Hematopoietic multipotent progenitor cell treated with erythropoietin and hydrocortisone succinate and interleukin-3 and kit ligand, for 6 days (in vitro differentiated cells): ENCODE results near the gene OGDH.

Source experiments
- DNase-seq: peaks from one replicate; pipeline ENCODE4 v3.0.0-alpha.2; 2015

The OGDH gene

DNA sequence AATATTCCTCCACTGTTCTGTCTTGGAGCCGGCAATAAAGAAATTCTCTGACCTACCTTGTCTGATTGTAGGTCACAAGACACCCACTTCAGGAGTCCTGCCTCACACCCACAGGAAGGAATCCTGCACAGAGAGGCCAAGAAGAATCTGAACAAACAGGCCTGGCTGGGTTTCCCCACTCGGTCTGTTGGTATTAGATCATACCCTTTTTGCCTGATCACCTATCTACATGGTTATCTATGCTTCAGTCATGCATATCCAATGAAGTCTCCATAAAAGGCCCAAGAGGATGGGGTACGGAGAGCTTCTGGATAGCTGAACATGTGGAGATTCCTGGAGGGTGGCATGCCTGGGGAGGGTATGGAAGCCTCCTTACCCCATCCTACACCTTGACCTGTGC is 12.3 kb downstream of the OGDH start:
- no peak for DNase-seq

DNA sequence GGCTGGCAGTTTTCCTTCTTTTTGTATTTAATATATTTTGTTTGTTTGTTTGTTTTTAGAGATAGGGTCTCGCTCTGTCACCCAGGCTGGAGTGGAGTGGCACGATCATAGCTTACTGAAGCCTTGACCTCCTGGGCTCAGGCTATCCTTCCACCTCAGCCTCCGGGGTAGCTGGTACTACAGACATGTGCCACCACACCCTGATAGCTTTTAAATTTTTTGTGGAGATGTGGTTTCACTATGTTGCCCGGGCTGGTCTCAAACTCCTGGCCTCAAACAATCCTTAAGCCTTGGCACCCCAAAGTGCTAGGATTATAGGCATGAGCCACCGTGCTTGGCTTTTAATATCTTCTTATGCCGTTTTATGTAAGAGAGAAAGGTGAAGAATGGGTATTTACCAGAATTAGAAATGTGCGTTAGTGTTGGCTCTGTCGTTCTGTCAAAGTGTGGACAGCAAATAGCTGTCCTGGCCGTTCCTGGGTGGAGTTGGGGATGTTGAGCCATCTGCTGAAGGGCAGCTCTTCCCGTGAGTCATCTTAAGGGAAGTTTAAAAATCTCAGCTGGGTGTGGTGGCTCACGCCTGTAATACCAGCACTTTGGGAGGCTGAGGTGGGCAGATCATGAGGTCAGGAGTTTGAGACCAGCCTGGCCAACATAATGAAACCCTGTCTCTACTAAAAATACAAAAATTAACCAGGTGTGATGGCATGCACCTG is 14.8 kb downstream of the OGDH start:
- no peak for DNase-seq

DNA sequence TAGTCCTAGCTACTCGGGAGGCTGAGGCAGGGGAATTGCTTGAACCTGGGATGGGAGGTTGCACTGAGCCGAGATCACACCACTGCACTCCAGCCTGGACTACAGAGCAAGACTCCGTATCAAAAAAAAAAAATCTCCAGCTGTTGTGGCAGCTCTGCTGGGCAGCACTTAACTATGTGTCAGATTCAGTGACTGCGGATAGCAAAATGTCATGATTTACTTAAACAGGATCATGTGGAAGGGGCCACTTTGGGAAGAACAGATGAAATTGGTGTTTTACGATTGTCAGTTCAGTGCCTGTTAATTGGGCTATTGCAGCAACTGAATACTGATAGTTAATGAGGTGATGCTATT is 15.3 kb downstream of the OGDH start:
- DNase-seq: no peak

DNA sequence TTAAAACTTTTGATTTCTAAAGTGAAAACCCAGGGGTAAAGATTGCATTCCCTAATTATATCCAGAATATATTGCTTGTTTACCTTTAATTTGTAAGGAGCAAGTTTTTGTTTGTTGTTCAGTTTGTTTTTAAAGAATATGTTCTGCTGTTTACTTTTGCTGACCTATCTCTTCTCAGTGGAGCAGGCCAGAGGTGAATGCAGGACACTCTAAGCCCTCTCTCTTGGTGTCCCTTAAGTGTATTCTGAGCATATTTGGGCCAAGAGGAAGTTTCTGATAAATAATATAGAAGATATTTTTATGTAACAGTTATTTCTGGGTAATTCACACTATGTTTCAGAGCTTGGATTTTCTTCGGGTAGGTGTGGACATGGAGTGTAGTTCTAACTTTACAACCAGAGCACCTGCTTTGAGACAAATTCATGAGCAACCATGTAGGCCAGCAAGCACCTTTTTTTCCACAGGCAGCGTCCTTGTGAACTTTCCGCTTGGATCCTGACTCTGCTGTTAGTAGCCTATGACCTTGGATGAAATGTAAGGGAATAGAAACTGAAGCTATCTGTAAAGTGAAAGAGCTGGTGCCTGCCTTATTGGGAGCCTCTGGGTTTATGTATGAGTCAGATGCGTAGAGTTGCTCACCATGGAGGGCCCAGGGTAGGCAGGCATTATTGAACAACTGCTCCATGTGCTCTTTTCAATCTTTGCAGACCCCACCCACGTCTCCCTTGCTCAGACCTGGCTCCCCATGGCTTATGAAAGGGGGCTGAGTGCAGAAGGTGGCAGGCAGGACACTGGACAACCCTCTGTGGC is 16.1 kb downstream of the OGDH start:
- DNase-seq: no peak

DNA sequence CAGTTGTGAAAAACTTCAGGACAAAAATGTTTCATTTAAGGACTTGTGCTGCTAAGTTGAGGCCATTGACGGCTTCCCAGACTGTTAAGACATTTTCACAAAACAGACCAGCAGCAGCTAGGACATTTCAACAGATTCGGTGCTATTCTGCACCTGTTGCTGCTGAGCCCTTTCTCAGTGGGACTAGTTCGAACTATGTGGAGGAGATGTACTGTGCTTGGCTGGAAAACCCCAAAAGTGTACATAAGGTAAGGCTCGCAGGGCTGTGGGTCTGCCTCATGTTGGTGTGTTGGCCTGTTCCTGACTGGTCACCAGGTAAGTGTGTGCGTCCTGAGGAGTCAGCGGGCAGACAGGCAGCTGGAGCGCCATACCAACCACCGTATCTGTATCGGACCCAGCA is 17.9 kb downstream of the OGDH start:
- DNase-seq: no peak

DNA sequence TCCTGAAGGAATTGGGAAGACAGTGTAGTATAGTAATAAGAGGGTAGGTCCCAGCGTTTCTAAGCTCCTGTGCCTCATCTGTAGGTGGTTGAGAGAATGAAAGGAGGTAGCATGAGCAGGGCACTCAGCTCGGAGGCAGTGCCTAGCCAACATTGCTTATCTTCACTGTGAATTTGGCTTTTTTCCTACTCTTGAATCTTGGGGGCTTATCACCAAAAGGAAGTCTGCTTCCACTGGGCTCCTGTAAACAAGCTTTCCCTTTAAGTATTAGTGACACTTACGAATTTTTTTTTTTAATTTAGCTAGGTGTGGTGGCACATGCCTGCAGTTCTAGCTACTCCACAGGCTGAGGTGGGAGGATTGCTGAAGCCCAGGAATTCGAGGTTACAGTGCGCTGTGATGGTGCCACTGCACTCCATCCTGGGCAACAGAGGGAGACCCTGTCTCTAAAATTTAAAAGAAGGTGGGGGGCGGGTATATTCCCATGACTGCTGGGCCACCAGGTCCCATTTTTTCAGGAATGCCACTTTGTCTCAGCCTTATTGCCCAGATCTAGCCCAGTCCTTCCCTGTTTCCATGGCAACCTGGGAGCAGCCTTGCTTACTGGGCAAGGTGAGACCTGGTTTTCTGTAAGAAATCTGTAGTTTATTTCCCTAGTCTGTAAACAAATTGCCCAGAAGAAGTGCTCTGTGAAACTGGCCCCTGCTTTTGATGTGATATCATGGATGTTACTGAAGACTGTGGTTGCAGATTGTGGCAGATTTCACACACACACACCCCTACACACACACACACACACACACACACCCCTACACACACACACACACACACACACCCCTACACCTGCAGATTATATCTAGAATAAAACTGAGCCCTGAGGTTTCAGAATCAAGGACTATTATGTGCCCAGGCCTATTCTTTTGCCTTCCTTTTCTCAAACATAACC is 19.4 kb downstream of the OGDH start:
- peak; percentile 85 for DNase-seq

DNA sequence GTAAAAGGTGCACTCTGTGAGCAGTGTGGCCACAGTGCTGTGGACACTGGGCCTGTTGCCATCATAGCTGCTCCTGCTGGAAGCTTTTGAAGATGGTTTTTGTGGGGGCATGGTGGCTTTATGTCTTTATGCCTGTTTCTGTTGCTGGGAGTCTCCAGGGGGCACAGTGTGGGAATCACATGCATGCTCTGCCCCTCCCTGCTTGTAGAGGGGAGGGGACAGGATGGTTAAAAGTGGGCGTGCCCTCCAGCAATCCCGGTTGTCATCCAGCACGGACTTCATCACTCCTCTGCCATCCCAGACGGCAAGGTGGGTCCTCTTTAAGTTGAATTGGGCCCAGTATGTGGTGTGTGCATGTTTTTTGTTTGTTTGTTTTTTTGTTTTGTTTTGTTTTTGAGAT is 20.2 kb downstream of the OGDH start:
- no peak for DNase-seq

DNA sequence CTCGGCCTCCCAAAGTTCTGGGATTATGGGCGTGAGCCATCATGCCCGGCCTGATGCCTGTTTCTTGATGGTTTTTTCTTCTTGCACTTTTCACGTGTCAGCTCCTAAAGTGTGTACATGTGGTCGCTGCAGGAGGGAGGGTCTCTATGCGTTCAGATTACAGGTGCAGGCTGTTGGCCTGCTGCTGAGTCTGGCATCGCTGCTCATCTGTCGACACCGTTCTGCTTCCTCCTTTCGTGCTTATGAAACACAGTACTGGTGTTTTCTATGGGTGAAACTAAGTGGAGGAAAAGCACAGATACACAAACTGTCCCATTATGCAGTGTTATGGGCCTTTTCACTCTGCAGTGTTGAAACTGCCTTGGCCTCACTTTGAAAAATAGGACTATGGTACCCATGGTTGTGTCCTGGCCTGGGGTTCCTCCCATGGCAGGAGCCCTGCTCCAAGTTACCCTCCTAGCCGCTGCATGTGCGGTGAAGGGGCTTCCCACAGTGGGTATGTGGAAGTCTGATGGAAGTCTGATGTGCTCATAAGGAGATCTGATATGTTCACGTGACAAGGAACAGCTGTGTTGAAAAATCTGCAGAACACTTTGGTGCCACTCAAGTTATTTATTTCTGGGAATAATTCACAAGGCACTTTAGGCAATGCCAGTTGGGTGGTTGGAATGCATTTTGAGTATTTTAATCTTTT is 23.5 kb downstream of the OGDH start:
- peak; percentile 41 for DNase-seq

DNA sequence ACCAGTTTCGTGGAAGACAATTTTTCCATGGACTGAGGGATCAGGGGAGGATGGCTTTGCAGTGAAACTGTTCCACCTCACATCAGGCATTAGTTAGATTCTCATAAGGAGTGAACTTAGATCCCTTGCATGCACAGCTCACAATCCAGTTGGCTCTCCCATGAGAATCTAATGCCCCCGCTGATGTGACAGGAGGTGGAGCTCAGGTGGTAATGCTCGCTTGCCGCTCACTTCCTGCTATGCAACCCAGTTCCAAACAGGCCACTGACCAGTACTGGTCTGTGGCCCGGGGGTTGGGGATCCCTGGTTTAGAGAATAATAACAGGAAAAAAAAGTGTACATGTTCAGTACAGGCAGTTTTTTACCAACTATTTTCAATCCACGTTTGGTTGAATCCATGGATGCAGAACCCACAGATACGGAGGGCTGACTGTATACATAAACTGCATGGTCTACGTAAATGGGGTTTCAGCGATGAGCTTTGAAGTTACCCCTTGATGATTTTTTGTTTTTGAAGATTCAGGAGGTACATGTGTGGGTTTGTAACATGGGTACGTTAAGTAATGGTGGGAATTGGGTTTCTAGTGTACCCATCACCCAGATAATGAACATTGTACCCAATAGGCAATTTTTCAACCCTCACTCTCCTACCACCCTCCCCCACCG is 24.5 kb downstream of the OGDH start:
- no peak for DNase-seq

DNA sequence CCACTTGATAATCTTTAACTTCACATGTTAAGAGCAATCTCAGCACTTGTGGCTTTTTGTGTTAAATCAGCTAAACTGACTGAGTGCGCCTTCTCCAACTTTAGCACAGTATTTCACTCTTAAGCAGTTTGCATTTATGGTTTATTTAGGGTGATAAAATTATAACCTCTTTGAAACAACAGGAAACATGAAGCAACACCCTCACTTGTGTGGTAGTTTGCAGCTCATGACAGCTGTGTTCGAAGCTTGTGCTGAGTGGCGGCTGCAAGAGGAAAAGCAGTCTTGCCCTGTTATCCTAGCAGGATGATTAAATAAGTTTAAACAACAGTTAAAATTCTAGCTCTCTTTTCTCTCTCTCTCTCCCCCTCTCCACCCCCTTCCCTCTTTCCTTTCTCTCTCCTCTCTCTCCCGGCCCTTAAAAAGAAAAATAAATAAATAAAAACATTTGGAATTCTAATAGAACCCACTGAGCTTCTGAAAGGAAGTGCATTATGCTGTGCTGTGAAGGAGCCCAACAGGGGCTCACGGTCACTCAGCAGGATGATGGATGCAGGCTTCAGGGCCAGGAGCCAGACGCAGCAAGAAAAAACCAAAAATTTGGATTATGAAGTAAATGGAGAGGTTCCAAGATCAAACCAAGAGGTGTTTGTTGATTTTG is 25.2 kb downstream of the OGDH start:
- peak; percentile 54 for DNase-seq

DNA sequence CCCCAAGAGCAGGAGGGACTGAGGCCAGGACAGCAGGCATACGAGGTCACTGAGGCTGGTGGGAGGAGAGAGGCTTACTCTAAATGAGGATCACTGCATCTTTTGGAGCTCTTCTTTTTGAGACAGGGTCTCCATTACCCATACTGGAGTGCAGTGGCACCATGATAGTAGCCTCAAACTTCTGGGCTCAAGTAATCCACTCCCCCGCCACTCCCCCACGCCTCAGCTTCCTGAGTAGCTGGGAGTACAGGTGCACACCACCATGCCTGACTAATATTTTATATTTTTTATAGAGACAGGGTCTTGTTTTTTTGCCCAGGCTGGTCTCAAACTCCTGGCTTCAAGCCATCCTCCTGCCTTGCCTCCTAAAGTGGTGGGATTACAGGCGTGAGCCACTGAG is 25.8 kb downstream of the OGDH start:
- no peak for DNase-seq

DNA sequence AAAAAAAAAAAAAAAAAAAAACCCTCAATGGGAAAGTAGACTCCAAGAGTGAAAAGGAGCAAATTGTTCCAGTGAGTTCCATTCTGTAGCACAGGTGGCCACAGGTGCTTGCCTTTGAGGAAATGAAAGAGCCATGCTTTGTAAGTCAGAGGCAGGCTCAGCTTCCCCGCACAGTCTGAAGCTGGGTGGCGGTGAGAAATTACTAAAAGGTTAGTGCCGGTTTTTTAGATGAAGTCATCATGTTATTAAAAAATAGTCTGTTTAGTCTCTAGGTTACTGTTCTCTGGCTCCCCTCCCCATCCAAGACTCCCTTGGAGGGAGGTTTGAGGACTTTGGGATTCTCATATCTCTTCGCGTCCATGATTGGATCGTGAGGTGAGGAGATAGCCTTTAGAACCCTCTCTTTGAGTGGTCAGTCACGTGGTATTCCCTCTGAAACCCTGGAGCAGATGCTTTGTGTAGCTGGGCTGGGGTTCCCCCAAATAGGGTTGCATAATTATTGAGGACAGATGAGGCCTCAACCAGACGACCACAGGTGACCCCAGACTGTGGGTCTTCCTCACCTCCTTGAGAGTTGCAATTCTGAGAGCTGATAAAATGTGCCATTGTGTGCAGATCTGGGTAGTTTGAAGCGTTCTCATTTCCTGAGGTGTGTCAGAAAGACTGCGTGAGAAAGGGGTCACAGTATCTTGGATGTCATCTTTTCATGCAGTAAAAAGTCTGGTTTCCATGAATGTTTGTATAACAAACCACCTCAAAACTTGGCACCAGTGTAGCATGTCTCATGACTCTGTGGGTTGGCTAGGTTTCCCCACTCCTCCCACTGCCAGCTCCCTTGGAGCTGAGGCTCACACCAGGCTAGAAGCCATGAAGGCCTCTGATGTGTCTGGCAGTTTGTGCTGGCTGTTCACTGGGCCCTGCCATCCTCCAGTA is 27.1 kb downstream of the OGDH start:
- peak; percentile 93 for DNase-seq

DNA sequence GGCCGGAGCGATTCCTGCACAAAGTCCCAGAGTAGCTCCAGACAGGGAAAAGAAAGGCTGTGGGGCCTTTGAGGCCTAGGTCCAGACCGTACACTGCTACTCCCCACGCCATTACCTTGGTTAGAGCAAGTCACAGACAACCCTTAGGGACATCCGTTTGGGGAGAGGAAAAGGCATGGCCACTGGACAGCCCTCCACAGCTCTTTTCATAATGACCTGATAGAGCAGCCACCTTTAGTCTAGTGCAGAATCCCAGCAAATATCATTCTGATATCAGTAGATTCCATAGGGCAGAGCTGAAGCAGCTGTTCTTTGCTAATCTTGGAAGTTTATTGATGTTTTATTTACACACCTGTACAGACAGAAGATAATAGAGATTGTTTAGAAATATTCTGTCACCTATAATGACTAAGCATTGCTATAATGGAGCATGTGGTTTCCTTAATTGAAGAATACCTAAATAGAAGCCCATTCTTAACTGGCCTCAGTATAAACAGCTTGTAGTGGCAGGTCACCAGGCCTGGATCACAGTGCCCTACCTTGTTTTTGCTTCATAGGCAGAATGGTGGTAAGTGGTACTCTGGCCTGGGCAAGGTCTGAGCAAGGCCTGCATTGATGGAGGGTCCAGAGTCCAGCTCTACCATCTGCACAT is 27.9 kb downstream of the OGDH start:
- no peak for DNase-seq

DNA sequence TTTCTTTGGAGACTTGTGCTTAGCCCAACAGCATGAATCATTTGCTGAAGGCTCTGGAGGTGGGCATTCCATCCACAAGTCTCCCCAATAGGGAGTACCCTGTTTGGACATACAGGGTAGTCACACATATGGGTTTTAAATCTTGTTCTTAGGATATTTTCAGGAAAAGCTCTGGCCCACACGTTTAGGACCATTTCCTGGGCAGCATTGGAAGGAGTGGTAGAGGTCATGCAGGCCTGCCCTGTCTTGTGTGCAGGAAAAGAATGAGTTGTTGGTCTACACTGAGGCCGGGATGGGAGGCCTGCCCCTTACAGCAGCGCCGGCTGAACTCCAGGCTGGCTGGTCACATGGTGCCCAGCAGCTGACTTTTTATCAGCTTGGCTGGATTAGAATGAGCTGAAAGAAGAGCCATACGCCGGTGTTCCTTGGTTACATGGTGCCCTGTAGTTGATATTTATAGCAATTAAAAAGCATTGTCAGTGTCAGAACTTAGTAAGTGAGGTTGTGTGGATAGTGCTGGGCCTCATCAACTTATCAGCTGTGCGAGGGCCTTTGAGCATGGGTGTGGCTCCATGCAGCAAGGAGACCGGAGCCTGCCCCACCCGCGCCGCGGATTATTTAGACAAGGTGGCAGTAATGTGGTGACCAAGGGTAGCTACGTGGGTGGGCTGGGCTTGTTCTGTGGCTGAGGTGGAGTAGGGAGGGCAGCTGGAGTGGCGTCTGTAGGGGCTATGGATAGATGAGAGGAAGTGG is 28.6 kb downstream of the OGDH start:
- DNase-seq: peak; percentile 94

DNA sequence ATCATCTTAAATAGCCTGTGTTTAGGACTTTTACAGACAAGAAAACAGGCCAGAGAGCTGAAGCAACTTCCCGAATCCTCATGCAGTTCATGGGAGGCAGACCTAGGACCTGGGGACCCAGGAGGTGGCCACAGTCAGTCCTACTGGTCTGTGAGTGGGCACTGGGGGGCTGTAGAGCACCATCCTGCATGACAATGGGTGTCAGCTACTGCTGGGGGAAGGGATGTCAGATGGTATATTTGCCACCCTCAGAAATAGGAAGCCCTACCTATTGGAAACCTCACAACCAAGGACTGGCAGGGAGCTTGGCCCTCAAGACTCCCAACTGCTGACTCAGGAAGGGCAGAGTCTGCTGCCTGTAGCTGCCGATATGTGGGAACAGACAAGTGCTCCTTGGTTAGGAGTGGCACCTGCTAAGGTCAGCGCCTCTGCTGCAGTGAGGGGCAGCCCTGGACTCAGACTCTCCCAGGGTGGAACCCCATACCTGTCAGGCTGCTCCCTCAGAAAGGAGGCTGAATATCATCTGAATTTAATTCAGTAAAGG is 29.7 kb downstream of the OGDH start:
- peak; percentile 45 for DNase-seq

DNA sequence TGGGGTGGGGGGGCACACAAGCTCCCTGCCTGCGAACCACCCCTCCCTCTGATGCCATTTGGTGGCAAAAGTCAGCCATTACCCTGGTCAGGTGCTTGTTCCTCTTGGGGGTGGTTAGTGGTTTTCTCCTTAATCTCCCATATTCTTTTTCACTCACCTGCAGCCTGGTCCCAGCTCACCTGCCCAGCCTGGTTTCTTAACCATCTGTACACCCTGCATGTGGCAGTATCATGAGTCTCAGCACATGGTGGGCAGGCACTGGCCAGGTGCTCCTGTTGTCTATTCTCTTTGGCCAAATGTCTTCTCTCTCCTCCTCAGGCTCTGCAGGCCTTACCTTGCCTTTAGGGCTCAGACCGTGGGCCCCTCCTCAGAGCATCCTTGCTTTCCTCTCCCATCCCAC is 30.5 kb downstream of the OGDH start:
- DNase-seq: no peak

DNA sequence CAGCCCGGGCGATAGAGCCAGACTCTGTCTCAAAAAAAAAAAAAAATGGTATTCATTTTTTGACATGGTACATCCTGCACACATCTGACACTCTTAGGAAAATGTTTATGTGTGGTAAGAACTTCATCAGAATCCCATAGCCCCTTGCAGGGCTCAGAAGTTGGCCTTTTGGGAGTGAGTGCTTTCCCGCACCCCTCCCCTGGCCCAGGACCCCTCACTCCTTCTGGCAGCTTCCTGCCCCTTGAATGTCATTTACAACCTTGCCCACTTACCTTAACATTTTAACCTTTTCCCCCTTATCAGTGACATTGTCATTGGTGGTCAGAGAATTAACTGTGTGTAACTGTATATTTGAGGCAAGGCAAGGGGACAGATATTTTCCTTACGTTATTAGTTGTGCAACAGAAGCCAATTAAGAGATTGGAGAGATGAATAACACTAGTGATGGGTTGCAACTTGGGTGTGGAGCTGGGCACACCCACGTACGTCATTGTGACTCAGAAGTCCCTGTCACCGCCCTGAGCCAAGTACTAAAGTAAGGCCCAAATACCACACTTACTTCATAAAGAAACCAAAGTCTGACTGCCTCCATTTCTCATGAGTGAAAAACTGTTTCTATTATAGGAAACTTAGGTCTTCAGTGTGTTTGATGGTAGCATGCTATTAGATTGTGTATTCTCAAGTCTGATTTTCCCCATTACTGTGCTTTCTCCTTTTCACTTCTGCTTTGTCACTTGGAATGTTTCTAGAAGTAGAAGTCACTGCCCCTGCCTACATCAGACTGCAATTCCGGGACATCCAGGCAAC is 31.6 kb downstream of the OGDH start:
- peak; percentile 93 for DNase-seq
